GM21367 (cell line): ENCODE results near the gene CLEC4G.
A peak's percentile ranks its signal among the peaks of the same experiment; 100 is the strongest.

Experiments used
- ATAC-seq: cut with Tn5 transposase; IDR thresholded peaks from one replicate; pipeline ENCODE4 v1.9.1; 2021; ENCODE audit not compliant: unreplicated experiment

The CLEC4G gene

DNA sequence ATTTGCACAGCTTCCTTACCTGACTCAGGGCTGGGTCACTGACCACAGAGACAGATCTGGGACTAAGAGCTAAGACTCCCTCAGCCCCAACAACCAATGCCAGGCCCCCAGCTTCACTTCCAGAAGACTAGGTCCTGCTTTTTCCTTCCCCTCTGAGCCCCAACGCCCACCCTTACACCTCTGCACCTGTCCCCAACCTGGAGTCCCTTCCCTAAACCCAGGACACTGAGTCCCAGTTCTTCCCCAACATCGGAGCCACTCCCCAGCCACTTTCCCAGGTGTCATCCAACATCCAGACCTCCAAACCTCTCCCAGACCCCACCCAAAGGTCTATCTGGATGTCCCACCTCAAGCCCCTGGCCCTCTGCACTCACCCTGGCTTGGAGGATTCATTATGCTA, 32.9 kb downstream of the CLEC4G start:
- ATAC-seq, result no peak

DNA sequence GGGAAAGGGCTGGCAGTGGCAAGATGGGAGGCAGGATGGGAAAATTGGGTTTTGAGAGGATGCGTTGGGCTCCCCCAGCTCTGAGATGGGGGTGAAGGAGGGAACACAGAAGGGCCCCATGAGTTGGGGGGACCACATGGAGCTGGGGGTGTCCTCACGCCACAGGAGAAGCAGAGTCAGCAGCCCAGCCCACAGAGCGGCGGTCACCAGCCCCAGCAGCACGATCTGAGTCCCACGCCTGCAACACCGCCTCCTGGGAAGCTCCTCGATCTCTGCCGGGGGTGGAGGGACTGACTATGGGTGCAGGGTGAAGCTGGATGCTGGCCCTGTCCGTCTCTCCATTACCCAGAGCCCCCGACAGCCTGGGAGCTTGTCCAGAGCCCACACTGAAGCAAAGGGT, 33.3 kb downstream of the CLEC4G start:
- no peak for ATAC-seq

GRCh38 chr19:7697721-7698287, 34.1 kb downstream of the CLEC4G start:
- ATAC-seq, result no peak

- ATAC-seq, result no peak
Measured at GRCh38 chr19:7694499-7694898, 37.4 kb downstream of the CLEC4G start.

DNA sequence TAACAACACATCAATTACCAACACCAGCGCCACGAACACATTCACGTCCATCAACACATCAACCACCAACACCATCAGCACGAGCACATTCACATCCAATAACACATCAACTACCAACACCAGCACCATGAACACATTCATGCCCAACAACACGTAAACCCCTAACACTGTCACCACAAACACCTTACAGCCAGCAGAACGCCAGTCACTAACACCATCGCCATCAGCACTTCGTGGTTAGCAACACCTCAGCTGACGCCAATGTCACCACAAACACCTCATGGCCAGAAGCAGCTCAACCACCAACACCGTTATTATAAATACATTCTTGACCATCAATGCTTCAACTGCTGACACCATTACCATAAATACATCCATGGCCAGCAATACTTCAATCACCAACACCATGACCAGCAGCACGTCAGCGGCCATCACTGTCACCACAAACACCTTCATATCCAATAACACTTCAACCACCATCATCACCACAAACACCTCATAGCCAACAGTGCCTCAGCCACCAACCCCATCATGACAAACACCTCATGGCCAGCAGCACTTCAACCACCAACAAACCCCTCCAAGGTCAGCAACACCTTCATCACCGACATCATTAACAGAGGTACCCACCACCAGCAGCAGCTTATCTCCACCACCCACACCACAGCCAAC, 39.4 kb downstream of the CLEC4G start:
- no peak for ATAC-seq

GRCh38 chr19:7691497-7691896, 40.4 kb downstream of the CLEC4G start:
- no peak for ATAC-seq

- ATAC-seq, result no peak
Measured at GRCh38 chr19:7690779-7691258, 41.1 kb downstream of the CLEC4G start.

DNA sequence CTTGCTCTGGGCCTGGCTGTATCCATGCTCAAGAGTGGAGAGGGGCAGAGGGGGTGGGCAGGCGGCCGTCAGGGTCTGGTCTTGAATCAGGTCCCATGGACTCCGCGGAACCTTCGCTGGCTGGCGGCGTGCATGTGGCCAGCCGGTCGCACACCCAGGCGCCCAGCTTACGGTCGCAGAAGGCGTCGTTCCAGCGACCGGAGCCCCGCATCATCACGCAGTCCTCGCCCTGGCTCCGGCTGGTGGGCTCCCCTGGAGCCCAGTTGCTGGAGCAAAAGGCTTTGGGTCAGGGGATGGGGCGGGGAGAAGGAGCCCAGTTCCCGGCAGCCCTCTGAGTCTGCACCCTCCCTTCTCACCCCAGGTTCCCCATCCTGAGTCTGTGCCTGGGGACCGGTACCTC, 42.7 kb downstream of the CLEC4G start:
- no peak for ATAC-seq

DNA sequence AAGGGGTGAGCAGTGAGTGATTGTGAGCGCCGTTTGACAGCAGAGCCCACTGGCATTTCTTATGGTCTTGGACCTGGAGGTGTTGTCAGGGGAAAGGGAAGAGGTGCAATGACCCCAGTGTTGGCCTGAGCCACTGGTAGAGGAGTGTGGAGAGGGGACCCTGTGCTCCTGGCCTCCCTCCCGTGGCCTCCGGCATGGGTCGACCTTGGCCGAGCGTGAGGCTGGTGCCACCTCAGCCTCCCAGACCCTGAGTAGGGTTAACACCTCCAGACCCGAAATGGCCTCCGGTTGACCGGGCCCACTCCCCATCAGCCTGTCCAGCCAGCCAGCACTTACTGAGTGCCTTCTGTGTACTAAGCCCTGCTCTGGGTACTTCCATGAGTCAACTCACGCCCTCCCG, 44.7 kb downstream of the CLEC4G start:
- ATAC-seq, result no peak

DNA sequence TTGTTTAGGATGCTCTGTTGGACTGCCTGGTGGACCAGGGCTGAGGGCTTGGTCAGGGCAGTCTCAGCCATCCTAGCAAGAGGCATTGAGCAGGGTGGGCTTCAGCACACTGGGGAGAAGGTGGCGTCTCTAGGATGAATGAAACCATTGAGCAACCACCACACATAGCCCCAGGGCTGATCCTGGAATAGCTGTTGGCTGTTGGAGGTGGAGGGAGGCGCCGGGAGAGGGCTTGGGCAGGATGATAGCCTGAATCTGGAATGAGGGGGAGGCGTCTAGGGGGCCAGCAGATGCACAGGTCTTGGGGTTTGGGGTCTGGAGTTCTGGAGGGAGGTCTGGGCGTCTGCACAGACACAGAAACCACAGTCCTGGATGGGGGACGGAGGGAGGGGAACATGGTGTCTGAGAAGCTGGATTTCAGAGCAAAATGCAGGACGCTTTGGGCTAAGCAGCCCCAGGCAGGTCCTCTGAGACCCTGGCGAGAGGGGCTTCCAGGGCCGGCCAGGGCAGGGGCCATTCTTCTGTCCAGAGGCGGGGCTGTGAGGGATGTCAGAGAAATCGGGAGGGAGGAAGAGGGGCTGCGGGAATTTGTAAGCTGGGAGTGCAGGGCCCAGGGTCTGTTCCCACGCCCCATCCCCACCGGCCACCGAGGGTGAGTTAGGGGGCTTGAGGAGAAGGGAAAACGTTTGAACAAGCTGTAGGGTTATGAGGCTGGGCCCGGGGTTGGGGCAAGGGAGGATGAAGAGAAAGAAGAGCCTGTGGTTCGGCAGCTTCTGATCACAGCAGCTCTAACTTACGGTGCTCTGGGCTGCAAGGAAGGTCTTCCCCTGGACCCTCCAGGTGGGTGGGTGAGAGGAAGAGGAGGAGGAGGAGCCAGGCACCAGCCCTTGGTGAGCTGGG, 46.1 kb downstream of the CLEC4G start:
- no peak for ATAC-seq

- ATAC-seq, result no peak
Measured at GRCh38 chr19:7682175-7682855, 49.6 kb downstream of the CLEC4G start.

DNA sequence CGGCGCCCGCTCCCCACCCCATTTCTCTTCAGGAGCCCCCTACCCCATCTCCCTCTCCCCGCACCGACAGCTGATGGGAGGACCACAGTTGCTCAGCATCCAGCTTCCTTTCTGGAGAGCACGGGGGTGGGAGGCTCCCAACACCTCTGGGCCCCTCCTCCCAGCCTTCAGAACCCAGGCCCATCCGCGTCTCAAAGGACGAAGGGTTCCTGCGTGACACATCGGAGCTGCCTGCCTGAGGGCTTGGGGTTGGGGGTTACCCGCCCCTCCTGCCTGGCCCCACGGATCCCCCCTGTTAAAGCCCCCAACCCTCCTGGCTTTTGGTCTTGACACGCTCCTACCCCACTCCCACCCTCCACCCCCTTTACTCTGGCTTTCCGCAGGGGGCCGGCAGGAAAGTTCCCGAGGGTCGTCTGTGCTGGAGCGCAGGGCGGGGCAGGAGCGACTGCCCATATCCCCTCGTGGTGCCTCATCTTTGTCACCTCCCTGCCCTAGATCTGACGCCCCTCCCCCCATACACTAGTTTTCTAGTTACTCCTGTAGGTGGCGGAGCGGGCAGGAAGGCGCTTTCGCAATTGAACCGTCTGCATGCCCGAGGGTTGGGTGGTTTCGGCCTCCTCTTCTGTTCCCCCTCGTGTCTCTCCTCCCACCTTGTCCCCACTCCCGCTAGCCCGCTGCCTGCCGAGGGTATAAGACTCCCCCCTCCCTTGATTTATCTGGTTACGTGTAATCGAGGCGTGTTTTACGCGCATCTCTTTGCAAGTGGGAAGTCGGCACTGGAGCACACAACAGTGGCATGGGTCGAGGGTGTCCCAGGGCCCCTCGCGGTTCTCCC, 50.4 kb downstream of the CLEC4G start:
- ATAC-seq, result no peak

GRCh38 chr19:7680606-7681339, 51.1 kb downstream of the CLEC4G start, which contains the start of gene TRAPPC5:
TRAPPC5 (plus strand) TSS chr19:7680833; CDS start chr19:7682254, 1,421 bp downstream.
- peak; percentile 45 for ATAC-seq

- ATAC-seq, result no peak
Measured at GRCh38 chr19:7679771-7680605, 51.9 kb downstream of the CLEC4G start.

DNA sequence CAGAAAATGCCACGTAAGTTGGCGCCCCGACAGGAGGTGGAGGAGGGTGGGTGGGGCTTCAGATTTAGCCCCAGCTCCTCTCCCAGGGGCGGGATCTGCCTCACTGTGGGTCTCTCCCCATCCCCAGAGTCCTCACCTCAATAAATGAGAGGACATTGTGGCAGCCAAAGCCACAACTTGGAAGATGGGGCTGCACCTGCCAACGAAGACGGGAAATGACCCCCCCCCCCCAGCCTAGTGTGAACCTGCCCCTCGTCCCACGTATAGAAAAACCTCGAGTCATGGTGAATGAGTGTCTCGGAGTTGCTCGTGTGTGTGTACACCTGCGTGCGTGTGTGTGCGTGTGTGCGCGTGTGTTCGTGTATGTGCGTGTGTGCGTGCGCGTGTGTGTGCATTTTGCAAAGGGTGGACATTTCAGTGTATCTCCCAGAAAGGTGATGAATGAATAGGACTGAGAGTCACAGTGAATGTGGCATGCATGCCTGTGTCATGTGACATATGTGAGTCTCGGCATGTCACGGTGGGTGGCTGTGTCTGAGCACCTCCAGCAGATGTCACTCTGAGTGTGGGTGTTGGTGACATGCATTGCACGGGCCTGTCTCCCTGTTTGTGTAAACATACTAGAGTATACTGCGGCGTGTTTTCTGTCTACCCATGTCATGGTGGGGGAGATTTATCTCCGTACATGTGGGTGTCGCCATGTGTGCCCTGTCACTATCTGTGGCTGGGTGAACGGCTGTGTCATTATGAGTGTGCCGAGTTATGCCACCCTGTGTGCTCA, 52.7 kb downstream of the CLEC4G start:
- ATAC-seq, result no peak
